ENCODE results near the gene POMT2. TPM values are rescaled to one million over a fixed set of nuclear protein-coding genes. Genes with fewer than 3 reads are reported as not detected.
"Not testable (repeated sequence)": the region's sequence is repeated elsewhere in the genome, so short reads cannot be mapped to it uniquely, and the experiment has no call there.

POMT2 gene
- total RNA-seq, 1 donor from 2014 or later: 13.4 TPM

- Histone ChIP-seq H3K4me1 (peaks cover 49% of the 10 kb centered on the region), H3K27ac (replicated peaks) (no peak overlapping the region), H3K4me3 (peak overlapping the region; percentile 100), H3K27me3 (ENCODE audit: low read depth) (no peaks in the 10 kb centered on the region), H3K36me3 (no peaks in the 10 kb centered on the region), H3K9me3 (replicated peaks) (no peaks in the 10 kb centered on the region)
- intact Hi-C loops (cut with micrococcal nuclease): loop anchor here (10.0 kb wide), 1 partner anchor 445 kb away; no protein-coding TSS in a partner anchor
- DNase-seq: no peak
- no peak for TF ChIP-seq CTCF (IDR thresholded peaks at IDR 0.05; ENCODE audit: borderline replicate concordance)
Measured at GRCh38 chr14:77319422-77319821, 1.3 kb downstream of the POMT2 start.

GRCh38 chr14:77318756-77319155 lies 1.9 kb downstream of the POMT2 start:
- not testable (repeated sequence) for H3K27me3 ChIP-seq (ENCODE audit: low read depth); H3K27ac ChIP-seq (replicated peaks); H3K36me3 ChIP-seq; DNase-seq; H3K9me3 ChIP-seq (replicated peaks); H3K4me3 ChIP-seq
- intact Hi-C loops (cut with micrococcal nuclease): loop anchor here (10.0 kb wide), 1 partner anchor 444 kb away; no protein-coding TSS in a partner anchor
- peaks cover 56% of the 10 kb centered on the region for H3K4me1 ChIP-seq

- Histone ChIP-seq H3K4me1 (peaks cover 63% of the 10 kb centered on the region), H3K4me3 (no peak overlapping the region), H3K27me3 (ENCODE audit: low read depth) (no peaks in the 10 kb centered on the region), H3K36me3 (no peaks in the 10 kb centered on the region), H3K27ac (replicated peaks) (no peak overlapping the region), H3K9me3 (replicated peaks) (no peaks in the 10 kb centered on the region)
- DNase-seq: no peak
- TF ChIP-seq CTCF (IDR thresholded peaks at IDR 0.05; ENCODE audit: borderline replicate concordance): no peak
- intact Hi-C loops (cut with micrococcal nuclease): loop anchor here (10.0 kb wide), 1 partner anchor 443 kb away; no protein-coding TSS in a partner anchor
Measured at GRCh38 chr14:77318006-77318553, 2.6 kb downstream of the POMT2 start.

GRCh38 chr14:77316872-77317301 lies 3.8 kb downstream of the POMT2 start:
- H3K4me3 ChIP-seq: no peak overlapping the region

GRCh38 chr14:77316195-77316505 lies 4.5 kb downstream of the POMT2 start:
- no peak for TF ChIP-seq CTCF (IDR thresholded peaks at IDR 0.05; ENCODE audit: borderline replicate concordance)
- H3K4me1 ChIP-seq: peaks cover 55% of the 10 kb centered on the region
- DNase-seq: no peak
- intact Hi-C loops (cut with micrococcal nuclease): loop anchor here (10.0 kb wide), 1 partner anchor 441 kb away; no protein-coding TSS in a partner anchor
- no peaks in the 10 kb centered on the region for H3K27me3 ChIP-seq (ENCODE audit: low read depth)
- H3K27ac ChIP-seq (replicated peaks): no peak overlapping the region
- no peaks in the 10 kb centered on the region for H3K36me3 ChIP-seq
- no peak overlapping the region for H3K4me3 ChIP-seq
- no peaks in the 10 kb centered on the region for H3K9me3 ChIP-seq (replicated peaks)

More at GRCh38 chr14:77316872-77317301, 3.8 kb downstream of the POMT2 start:
- no peak overlapping the region for H3K27ac ChIP-seq (replicated peaks)
- peaks cover 61% of the 10 kb centered on the region for H3K4me1 ChIP-seq
- TF ChIP-seq CTCF (IDR thresholded peaks at IDR 0.05; ENCODE audit: borderline replicate concordance): no peak
- DNase-seq: no peak
- no peaks in the 10 kb centered on the region for H3K36me3 ChIP-seq
- no peaks in the 10 kb centered on the region for H3K27me3 ChIP-seq (ENCODE audit: low read depth)
- no peaks in the 10 kb centered on the region for H3K9me3 ChIP-seq (replicated peaks)
- intact Hi-C loops (cut with micrococcal nuclease): loop anchor here (10.0 kb wide), 1 partner anchor 442 kb away; no protein-coding TSS in a partner anchor

Measured in left ventricle myocardium inferior (tissue), 1 donor.